ENCODE results near the gene PRMT2. TPM values are rescaled to one million over a fixed set of nuclear protein-coding genes. Genes with fewer than 3 reads are reported as not detected.

The PRMT2 gene
- total RNA-seq = 100 to 1,000 TPM; 102 to 113 (median 107) TPM

GRCh38 chr21:46635324-46636180, at the start of gene PRMT2:
PRMT2 (plus strand) TSS chr21:46635674; CDS start chr21:46636952, 1,278 bp downstream.
- 0% methylated on average over 33 of the region's 90 CpGs for WGBS
- no peaks in the 10 kb centered on the region for H3K36me3 ChIP-seq
- peak within 1 kb of the TSS; percentile 90 for H3K4me3 ChIP-seq
- DNase-seq (ENCODE audit: low spot score in 2 of 2) = peak; percentile 98
- H3K27ac ChIP-seq = peak within 1 kb of the TSS; percentile 98
- H3K9me3 ChIP-seq = no peaks in the 10 kb centered on the region
- no peaks in the 10 kb centered on the region for H3K27me3 ChIP-seq
- TF ChIP-seq CTCF (IDR thresholded peaks at IDR 0.05) (no peak), EP300 (IDR thresholded peaks at IDR 0.05) (no peak), POLR2AphosphoS5 (IDR thresholded peaks at IDR 0.05) (peak; percentile 50 to 81 (median 79)), POLR2A (IDR thresholded peaks at IDR 0.05) (peak; percentile 50 to 72)
- H3K4me1 ChIP-seq = peaks cover 52% of the 10 kb centered on the region

- peaks cover 5% of the 10 kb centered on the region for H3K9me3 ChIP-seq
- H3K4me1 ChIP-seq = peaks cover 6% of the 10 kb centered on the region
Observed at GRCh38 chr21:46594276-46594675, 41.2 kb upstream of the PRMT2 start.

GRCh38 chr21:46596201-46596600, 39.3 kb upstream of the PRMT2 start:
- TF ChIP-seq CTCF (IDR thresholded peaks at IDR 0.05) = no peak
- no peak for TF ChIP-seq POLR2AphosphoS5 (IDR thresholded peaks at IDR 0.05)
- Histone ChIP-seq H3K4me1 (peaks cover 6% of the 10 kb centered on the region), H3K4me3 (no peak overlapping the region), H3K36me3 (no peaks in the 10 kb centered on the region), H3K27ac (no peak overlapping the region), H3K27me3 (no peaks in the 10 kb centered on the region), H3K9me3 (peaks cover 5% of the 10 kb centered on the region)
- WGBS = 80% methylated on average over 1 of the region's 1 CpG
- no peak for DNase-seq (ENCODE audit: low spot score in 2 of 2)

More at GRCh38 chr21:46594276-46594675, 41.2 kb upstream of the PRMT2 start:
- TF ChIP-seq CTCF (IDR thresholded peaks at IDR 0.05) = no peak
- no peak for TF ChIP-seq EP300 (IDR thresholded peaks at IDR 0.05)
- no peak for TF ChIP-seq POLR2AphosphoS5 (IDR thresholded peaks at IDR 0.05)
- TF ChIP-seq POLR2A (IDR thresholded peaks at IDR 0.05) = no peak
- WGBS = 89% methylated on average over 6 of the region's 8 CpGs
- H3K4me3 ChIP-seq = no peak overlapping the region
- no peak overlapping the region for H3K27ac ChIP-seq
- H3K36me3 ChIP-seq = no peaks in the 10 kb centered on the region
- H3K27me3 ChIP-seq = no peaks in the 10 kb centered on the region
- no peak for DNase-seq (ENCODE audit: low spot score in 2 of 2)

GRCh38 chr21:46597031-46597430, 38.4 kb upstream of the PRMT2 start:
- Histone ChIP-seq H3K4me1 (peaks cover 6% of the 10 kb centered on the region), H3K27ac (no peak overlapping the region), H3K9me3 (peaks cover 1% of the 10 kb centered on the region), H3K36me3 (no peaks in the 10 kb centered on the region), H3K27me3 (no peaks in the 10 kb centered on the region), H3K4me3 (no peak overlapping the region)
- TF ChIP-seq EP300 (IDR thresholded peaks at IDR 0.05) (no peak), POLR2AphosphoS5 (IDR thresholded peaks at IDR 0.05) (no peak), POLR2A (IDR thresholded peaks at IDR 0.05) (no peak), CTCF (IDR thresholded peaks at IDR 0.05) (no peak)
- WGBS = 86% methylated on average over 8 of the region's 8 CpGs
- peak in 1 of 2 donors; percentile 52 for DNase-seq (ENCODE audit: low spot score in 2 of 2)

GRCh38 chr21:46597896-46598343, 37.6 kb upstream of the PRMT2 start:
- Histone ChIP-seq H3K4me1 (peaks cover 6% of the 10 kb centered on the region), H3K9me3 (no peaks in the 10 kb centered on the region), H3K27me3 (no peaks in the 10 kb centered on the region), H3K4me3 (no peak overlapping the region), H3K36me3 (no peaks in the 10 kb centered on the region), H3K27ac (no peak overlapping the region)
- WGBS = 94% methylated on average over 20 of the region's 20 CpGs
- peak in 1 of 2 donors; percentile 51 for DNase-seq (ENCODE audit: low spot score in 2 of 2)
- TF ChIP-seq POLR2AphosphoS5 (IDR thresholded peaks at IDR 0.05) (no peak), EP300 (IDR thresholded peaks at IDR 0.05) (no peak), CTCF (IDR thresholded peaks at IDR 0.05) (no peak), POLR2A (IDR thresholded peaks at IDR 0.05) (no peak)
